K562 (cell line): Measurements from ENCODE around the gene FTH1. TPM values are rescaled to one million over a fixed set of nuclear protein-coding genes. Genes with fewer than 3 reads are reported as not detected.

Experiments
- ASH1L ChIP-seq: fragments of 450-650 bp; IDR thresholded peaks from 2 replicates; pipeline ENCODE4 v1.6.1; 2018; ENCODE audit warnings: borderline replicate concordance, mild to moderate bottlenecking, low read depth; ENCODE audit not compliant: partially characterized antibody
- E2F4 ChIP-seq: sonication (generic); formaldehyde crosslinking; IDR thresholded peaks from 2 replicates; pipeline ENCODE4 v1.8.0; 2022; ENCODE audit warnings: mild to moderate bottlenecking, low read depth, missing genetic modification reagents
- HMG20A ChIP-seq: fragments of 450-650 bp; formaldehyde crosslinking; conservative IDR thresholded peaks from 2 replicates; pipeline ENCODE4 v1.4.0; 2020; ENCODE audit warnings: mild to moderate bottlenecking, mixed read lengths
- HMG20B ChIP-seq: fragments of 250-450 bp; sonication (Bioruptor Pico); IDR thresholded peaks from 2 replicates; pipeline ENCODE4 v1.5.0; 2021; ENCODE audit warnings: mild to moderate bottlenecking
- KDM2B ChIP-seq: fragments of 250-450 bp; sonication (Bioruptor Pico); IDR thresholded peaks from 2 replicates; pipeline ENCODE4 v1.8.0; 2021; ENCODE audit warnings: mild to moderate bottlenecking, moderate library complexity
- LARP7 ChIP-seq: fragments of 450-650 bp; IDR thresholded peaks from 2 replicates; pipeline ENCODE4 v1.6.1; 2016
- MYC ChIP-seq, 2 experiments: fragments of 250-450 bp in 1 of 2; sonication (Bioruptor Pico) in 1 of 2; IDR thresholded peaks; 2 replicates each; pipeline versions ENCODE4 v1.5.1 to v1.6.1; 2012 to 2021; ENCODE audit warnings: low read depth in 2 of 2, borderline replicate concordance in 1 of 2, improper control_type of control experiment in 1 of 2, low read length in 1 of 2, mild to moderate bottlenecking in 1 of 2, moderate library complexity in 1 of 2
- PHF8 ChIP-seq: fragments of 200-600 bp; sonication (generic); IDR thresholded peaks from 2 replicates; pipeline ENCODE4 v1.6.1; 2012; ENCODE audit warnings: mixed run types, mild to moderate bottlenecking, inconsistent platforms, low read length, moderate library complexity, borderline replicate concordance
- ZNF354B ChIP-seq: fragments of 250-450 bp; sonication (Bioruptor Pico); IDR thresholded peaks from 2 replicates; pipeline ENCODE4 v1.4.0; 2020
- polyA plus RNA-seq, 8 experiments: library from polyadenylated mRNA; depleted of rRNA in 4 of 8; stranded (reverse) in 5 of 8; unstranded in 3 of 8; fragments of >200 nt; fragmentation: Nextera tagmentation in 2 of 8; fragmentation: Illumina TruSeq in 1 of 8; extraction: Ambion mirVana in 2 of 8; extraction: Trizol in 1 of 8; gene quantifications; 2 replicates each; pipeline versions ENCODE4 v1.2.1 to v1.2.3, GENCODE V29; 2011 to 2014; ENCODE audit warnings: inconsistent platforms in 1 of 8, missing spikeins in 1 of 8
- total RNA-seq, 7 experiments: library from RNA; depleted of rRNA in 6 of 7; stranded (reverse); fragments of >200 nt in 6 of 7; fragmentation: Illumina TruSeq in 2 of 7; extraction: Trizol in 2 of 7; gene quantifications; 2 replicates each; pipeline versions ENCODE4 v1.2.1 to v1.2.3, GENCODE V29; 2011 to 2021; ENCODE audit warnings: low replicate concordance in 1 of 7
- TF ChIP-seq, protein P1 (sequence below): fragments of 450-650 bp; IDR thresholded peaks from 2 replicates; pipeline ENCODE4 v1.6.1; 2016; ENCODE audit warnings: mild to moderate bottlenecking
- TF ChIP-seq, protein P2 (sequence below), 2 experiments: fragments of 200-800 bp in 1 of 2; sonication (Bioruptor generic) in 1 of 2; sonication (generic) in 1 of 2; formaldehyde crosslinking in 1 of 2; IDR thresholded peaks in 1 of 2; conservative IDR thresholded peaks in 1 of 2; 2 replicates each; pipeline versions ENCODE4 v1.5.0 to v1.6.1; 2016 to 2020; ENCODE audit warnings: missing compliant biosample characterization in 1 of 2, missing genetic modification characterization in 1 of 2, missing genetic modification reagents in 1 of 2
- TF ChIP-seq, protein P3 (sequence below): fragments of 450-650 bp; formaldehyde crosslinking; IDR thresholded peaks from 2 replicates; pipeline ENCODE4 v1.4.0; 2022; ENCODE audit warnings: mild to moderate bottlenecking, moderate library complexity

FTH1 gene
- total and polyA plus RNA-seq, 9 of the 15 experiments (the other 6 are each of a cell fraction or from before 2014, with no cell fraction given) = 370 to 3,146 (median 802) TPM

GRCh38 chr11:61966734-61967115 is 709 bp downstream of the FTH1 start (continued):
- TF ChIP-seq MYC (IDR thresholded peaks at IDR 0.05; ENCODE audit: low read depth, low read length) (peak; percentile 33; the same call in 1 of the 2 replicates), MYC (CRISPR knock-in tag; IDR thresholded peaks at IDR 0.05; ENCODE audit: borderline replicate concordance, low read depth) (no peak), LARP7 (no peak; the same call in 1 of the 2 replicates), KDM2B (no peak), ZNF354B (no peak), ASH1L (no peak), PHF8 (0 out of 2 replicates have a peak, but pooled peaks have one; percentile 5), E2F4 (CRISPR knock-in tag) (no peak), HMG20A (CRISPR knock-in tag) (no peak), HMG20B (no peak)
- TF ChIP-seq, protein P1, sequence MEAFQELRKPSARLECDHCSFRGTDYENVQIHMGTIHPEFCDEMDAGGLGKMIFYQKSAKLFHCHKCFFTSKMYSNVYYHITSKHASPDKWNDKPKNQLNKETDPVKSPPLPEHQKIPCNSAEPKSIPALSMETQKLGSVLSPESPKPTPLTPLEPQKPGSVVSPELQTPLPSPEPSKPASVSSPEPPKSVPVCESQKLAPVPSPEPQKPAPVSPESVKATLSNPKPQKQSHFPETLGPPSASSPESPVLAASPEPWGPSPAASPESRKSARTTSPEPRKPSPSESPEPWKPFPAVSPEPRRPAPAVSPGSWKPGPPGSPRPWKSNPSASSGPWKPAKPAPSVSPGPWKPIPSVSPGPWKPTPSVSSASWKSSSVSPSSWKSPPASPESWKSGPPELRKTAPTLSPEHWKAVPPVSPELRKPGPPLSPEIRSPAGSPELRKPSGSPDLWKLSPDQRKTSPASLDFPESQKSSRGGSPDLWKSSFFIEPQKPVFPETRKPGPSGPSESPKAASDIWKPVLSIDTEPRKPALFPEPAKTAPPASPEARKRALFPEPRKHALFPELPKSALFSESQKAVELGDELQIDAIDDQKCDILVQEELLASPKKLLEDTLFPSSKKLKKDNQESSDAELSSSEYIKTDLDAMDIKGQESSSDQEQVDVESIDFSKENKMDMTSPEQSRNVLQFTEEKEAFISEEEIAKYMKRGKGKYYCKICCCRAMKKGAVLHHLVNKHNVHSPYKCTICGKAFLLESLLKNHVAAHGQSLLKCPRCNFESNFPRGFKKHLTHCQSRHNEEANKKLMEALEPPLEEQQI = peak; percentile 44; the same call in 1 of the 2 replicates
- TF ChIP-seq, protein P2, sequence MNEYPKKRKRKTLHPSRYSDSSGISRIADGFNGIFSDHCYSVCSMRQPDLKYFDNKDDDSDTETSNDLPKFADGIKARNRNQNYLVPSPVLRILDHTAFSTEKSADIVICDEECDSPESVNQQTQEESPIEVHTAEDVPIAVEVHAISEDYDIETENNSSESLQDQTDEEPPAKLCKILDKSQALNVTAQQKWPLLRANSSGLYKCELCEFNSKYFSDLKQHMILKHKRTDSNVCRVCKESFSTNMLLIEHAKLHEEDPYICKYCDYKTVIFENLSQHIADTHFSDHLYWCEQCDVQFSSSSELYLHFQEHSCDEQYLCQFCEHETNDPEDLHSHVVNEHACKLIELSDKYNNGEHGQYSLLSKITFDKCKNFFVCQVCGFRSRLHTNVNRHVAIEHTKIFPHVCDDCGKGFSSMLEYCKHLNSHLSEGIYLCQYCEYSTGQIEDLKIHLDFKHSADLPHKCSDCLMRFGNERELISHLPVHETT (CRISPR knock-in tag; conservative IDR thresholded peaks at IDR 0.05 in 1 of 2, IDR thresholded peaks at IDR 0.05 in 1 of 2) = peak in 1 of 2 experiments; percentile 48; a peak in 1 of 4 replicates
- TF ChIP-seq, protein P3, sequence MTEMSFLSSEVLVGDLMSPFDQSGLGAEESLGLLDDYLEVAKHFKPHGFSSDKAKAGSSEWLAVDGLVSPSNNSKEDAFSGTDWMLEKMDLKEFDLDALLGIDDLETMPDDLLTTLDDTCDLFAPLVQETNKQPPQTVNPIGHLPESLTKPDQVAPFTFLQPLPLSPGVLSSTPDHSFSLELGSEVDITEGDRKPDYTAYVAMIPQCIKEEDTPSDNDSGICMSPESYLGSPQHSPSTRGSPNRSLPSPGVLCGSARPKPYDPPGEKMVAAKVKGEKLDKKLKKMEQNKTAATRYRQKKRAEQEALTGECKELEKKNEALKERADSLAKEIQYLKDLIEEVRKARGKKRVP = no peak
